Measurements from ENCODE around the gene CNTNAP5.

GRCh38 chr2:124837496-124837895 lies 812.4 kb downstream of the CNTNAP5 start:
- TF ChIP-seq CTCF (conservative IDR thresholded peaks at IDR 0.05; ENCODE audit: low read length) (no peak), EZH2phosphoT487 (IDR thresholded peaks at IDR 0.05; ENCODE audit: borderline replicate concordance) (no peak)
